Fibroblast of peridontal ligament (primary cell): ENCODE data around the gene GLIPR1.
"Not testable (repeated sequence)": the region's sequence is repeated elsewhere in the genome, so short reads cannot be mapped to it uniquely, and the experiment has no call there.

ENCODE experiments used
- DNase-seq: peaks from one replicate; pipeline ENCODE4 v3.0.0-alpha.2; 2010; ENCODE audit errors: extremely low read depth

GLIPR1 gene

GRCh38 chr12:75474116-75474515, 6.4 kb upstream of the GLIPR1 start:
- DNase-seq: no peak

- no peak for DNase-seq
Observed at GRCh38 chr12:75476071-75476470, 4.5 kb upstream of the GLIPR1 start.

- no peak for DNase-seq
Observed at GRCh38 chr12:75477137-75477536, 3.4 kb upstream of the GLIPR1 start.

GRCh38 chr12:75478116-75478794, 2.3 kb upstream of the GLIPR1 start:
- peak; percentile 91 for DNase-seq

- DNase-seq: peak; percentile 81
Observed at GRCh38 chr12:75479963-75480461, 543 bp upstream of the GLIPR1 start.

- peak; percentile 69 for DNase-seq
Observed at GRCh38 chr12:75481013-75481705, 604 bp downstream of the GLIPR1 start.

- peak; percentile 79 for DNase-seq
Observed at GRCh38 chr12:75481774-75482173, 1.2 kb downstream of the GLIPR1 start.

GRCh38 chr12:75482646-75483045, 2.1 kb downstream of the GLIPR1 start:
- DNase-seq: peak; percentile 31

- peak; percentile 28 for DNase-seq
Observed at GRCh38 chr12:75483431-75483830, 2.9 kb downstream of the GLIPR1 start.

GRCh38 chr12:75484450-75484849, 3.9 kb downstream of the GLIPR1 start:
- DNase-seq: not testable (repeated sequence)

- DNase-seq: no peak
Observed at GRCh38 chr12:75487308-75487707, 6.8 kb downstream of the GLIPR1 start.

GRCh38 chr12:75488553-75488952, 8.0 kb downstream of the GLIPR1 start:
- DNase-seq: peak; percentile 58

GRCh38 chr12:75489187-75489586, 8.6 kb downstream of the GLIPR1 start:
- DNase-seq: no peak

- peak; percentile 79 for DNase-seq
Observed at GRCh38 chr12:75489613-75490210, 9.2 kb downstream of the GLIPR1 start.

- DNase-seq: no peak
Observed at GRCh38 chr12:75491169-75491568, 10.6 kb downstream of the GLIPR1 start.

- DNase-seq: no peak
Observed at GRCh38 chr12:75503459-75503858, 22.9 kb downstream of the GLIPR1 start.

- no peak for DNase-seq
Observed at GRCh38 chr12:75503866-75504265, 23.3 kb downstream of the GLIPR1 start.

GRCh38 chr12:75505706-75506312, 25.3 kb downstream of the GLIPR1 start:
- peak; percentile 86 for DNase-seq

- no peak for DNase-seq
Observed at GRCh38 chr12:75507086-75507485, 26.5 kb downstream of the GLIPR1 start.

- peak; percentile 32 for DNase-seq
Observed at GRCh38 chr12:75508159-75508558, 27.6 kb downstream of the GLIPR1 start.

GRCh38 chr12:75509621-75510020, 29.1 kb downstream of the GLIPR1 start:
- no peak for DNase-seq
